Left lung (tissue), 10 donors: Measurements from ENCODE around the gene LCN2. TPM values are rescaled to one million over a fixed set of nuclear protein-coding genes. Genes with fewer than 3 reads are reported as not detected.

Experiments used
- ATAC-seq: fragments of 200-7000 bp; cut with Tn5 transposase; one replicate; pipeline ENCODE4 v1.9.1; 2020; ENCODE audit warnings: moderate library complexity
- DNase-seq, 4 donors: peaks; one replicate each; pipeline ENCODE4 v3.0.0-alpha.2; 2013 to 2020
- H3K27ac ChIP-seq, 2 donors: fragments of 200-600 bp; sonication (generic) in 1 of 2; one replicate each; pipeline versions ENCODE4 v1.5.0 to v1.8.0; 2020 to 2021
- H3K27me3 ChIP-seq, 2 donors: fragments of 200-600 bp; sonication (generic) in 1 of 2; one replicate each; pipeline versions ENCODE4 v1.5.0 to v1.8.0; 2020 to 2021
- H3K36me3 ChIP-seq, 2 donors: fragments of 200-600 bp; sonication (generic) in 1 of 2; one replicate each; pipeline versions ENCODE4 v1.5.0 to v1.8.0; 2020 to 2021
- H3K4me1 ChIP-seq, 2 donors: fragments of 200-600 bp; one replicate each; pipeline ENCODE4 v1.8.0; 2021
- H3K4me3 ChIP-seq, 2 donors: fragments of 200-600 bp; sonication (generic) in 1 of 2; one replicate each; pipeline versions ENCODE4 v1.5.0 to v1.8.0; 2020 to 2021; ENCODE audit warnings: mild to moderate bottlenecking in 1 of 2
- H3K9me3 ChIP-seq, 2 donors: fragments of 200-600 bp; sonication (generic) in 1 of 2; one replicate each; pipeline versions ENCODE4 v1.5.0 to v1.8.0; 2020 to 2021
- CTCF ChIP-seq, 2 donors: fragments of 200-600 bp; sonication (generic) in 1 of 2; IDR thresholded peaks; one replicate each; pipeline versions ENCODE4 v1.5.0 to v1.8.0; 2021; ENCODE audit warnings: antibody characterized with exemption in 2 of 2
- intact Hi-C, 2 donors: fragments of 100-400 bp; cut with DNase I; formaldehyde crosslinking; loops; one replicate each; pipeline versions ENCODE4 v1.11.2 to v1.14.2; 2022
- polyA plus RNA-seq, 6 donors: library from polyadenylated mRNA; unstranded; fragments of 120-200 nt; gene quantifications; one replicate each; pipeline ENCODE4 v1.2.1, GENCODE V29; 2013; ENCODE audit not compliant: insufficient read length in 6 of 6
- total RNA-seq, 2 donors: library from RNA; stranded (reverse); fragmentation: NEBNext Ultra II Directional; extraction: Animal tissue kit (Norgen Biotek cat#: 25700); gene quantifications; one replicate each; pipeline ENCODE4 v1.2.1, GENCODE V29; 2021
- donor health status: DM: no; HTN: yes; CAD: no.
- donor health status: DM: no; HTN: no; CAD: no.

The LCN2 gene
- total and polyA plus RNA-seq, 8 donors, result 1.3 to 155 (median 2.4) TPM

GRCh38 chr9:128155736-128156500 is 6.7 kb downstream of the LCN2 start:
- Histone ChIP-seq H3K27ac (no peak overlapping the region), H3K36me3 (no peaks in the 10 kb centered on the region), H3K4me1 (peaks cover 0 to 16% of the 10 kb centered on the region in 2 donors), H3K9me3 (no peaks in the 10 kb centered on the region), H3K4me3 (no peak overlapping the region), H3K27me3 (no peaks in the 10 kb centered on the region)
- ATAC-seq, result no peak
- peak in 1 of 4 donors; percentile 9 for DNase-seq
- TF ChIP-seq CTCF (IDR thresholded peaks at IDR 0.05), result no peak
- intact Hi-C loops, result no loop called here

- intact Hi-C loops, result no loop called here
- peak overlapping the region; percentile 70 to 78 for H3K27ac ChIP-seq
- no peak for TF ChIP-seq CTCF (IDR thresholded peaks at IDR 0.05)
- peaks cover 0 to 25% of the 10 kb centered on the region in 2 donors for H3K36me3 ChIP-seq
- H3K4me1 ChIP-seq, result peaks cover 0 to 23% of the 10 kb centered on the region in 2 donors
- DNase-seq (no peak), ATAC-seq (peak; percentile 2)
- H3K9me3 ChIP-seq, result no peaks in the 10 kb centered on the region
- H3K27me3 ChIP-seq, result no peaks in the 10 kb centered on the region
- peak overlapping the region; percentile 28 to 88 for H3K4me3 ChIP-seq
These were observed 10.2 kb downstream of the LCN2 start for GRCh38 chr9:128159522-128159783.

GRCh38 chr9:128159784-128160602 is 10.7 kb downstream of the LCN2 start, which contains the start of gene BBLN:
Gene BBLN, plus strand, starts transcription at chr9:128160265. Its CDS starts 143 bp downstream, at chr9:128160408.
- H3K4me3 ChIP-seq, result peak within 1 kb of the TSS; percentile 71 to 88
- intact Hi-C loops, result no loop called here
- DNase-seq, result peak; percentile 90 to 98 (median 97)
- peak within 1 kb of the TSS; percentile 70 to 78 for H3K27ac ChIP-seq
- peaks cover 0 to 23% of the 10 kb centered on the region in 2 donors for H3K4me1 ChIP-seq
- H3K9me3 ChIP-seq, result no peaks in the 10 kb centered on the region
- no peaks in the 10 kb centered on the region for H3K27me3 ChIP-seq
- peaks cover 0 to 30% of the 10 kb centered on the region in 2 donors for H3K36me3 ChIP-seq
- no peak for TF ChIP-seq CTCF (IDR thresholded peaks at IDR 0.05)
- peak; percentile 97 for ATAC-seq

GRCh38 chr9:128160603-128160987 is 11.3 kb downstream of the LCN2 start:
- no peak for TF ChIP-seq CTCF (IDR thresholded peaks at IDR 0.05)
- DNase-seq (no peak), ATAC-seq (peak; percentile 4)
- peaks cover 0 to 23% of the 10 kb centered on the region in 2 donors for H3K4me1 ChIP-seq
- no peaks in the 10 kb centered on the region for H3K9me3 ChIP-seq
- H3K27ac ChIP-seq, result peak overlapping the region in 1 of 2 donors; percentile 78
- peaks cover 0 to 36% of the 10 kb centered on the region in 2 donors for H3K36me3 ChIP-seq
- H3K27me3 ChIP-seq, result no peaks in the 10 kb centered on the region
- peak overlapping the region; percentile 71 to 88 for H3K4me3 ChIP-seq
- intact Hi-C loops, result no loop called here
